GM21390 (cell line): Measurements from ENCODE around the gene FZD4.
A peak's percentile ranks its signal among the peaks of the same experiment; 100 is the strongest.
"Not testable (repeated sequence)": the region's sequence is repeated elsewhere in the genome, so short reads cannot be mapped to it uniquely, and the experiment has no call there.

Source experiments
- ATAC-seq: cut with Tn5 transposase; IDR thresholded peaks from one replicate; pipeline ENCODE4 v1.9.1; 2021; ENCODE audit not compliant: unreplicated experiment

The FZD4 gene

DNA sequence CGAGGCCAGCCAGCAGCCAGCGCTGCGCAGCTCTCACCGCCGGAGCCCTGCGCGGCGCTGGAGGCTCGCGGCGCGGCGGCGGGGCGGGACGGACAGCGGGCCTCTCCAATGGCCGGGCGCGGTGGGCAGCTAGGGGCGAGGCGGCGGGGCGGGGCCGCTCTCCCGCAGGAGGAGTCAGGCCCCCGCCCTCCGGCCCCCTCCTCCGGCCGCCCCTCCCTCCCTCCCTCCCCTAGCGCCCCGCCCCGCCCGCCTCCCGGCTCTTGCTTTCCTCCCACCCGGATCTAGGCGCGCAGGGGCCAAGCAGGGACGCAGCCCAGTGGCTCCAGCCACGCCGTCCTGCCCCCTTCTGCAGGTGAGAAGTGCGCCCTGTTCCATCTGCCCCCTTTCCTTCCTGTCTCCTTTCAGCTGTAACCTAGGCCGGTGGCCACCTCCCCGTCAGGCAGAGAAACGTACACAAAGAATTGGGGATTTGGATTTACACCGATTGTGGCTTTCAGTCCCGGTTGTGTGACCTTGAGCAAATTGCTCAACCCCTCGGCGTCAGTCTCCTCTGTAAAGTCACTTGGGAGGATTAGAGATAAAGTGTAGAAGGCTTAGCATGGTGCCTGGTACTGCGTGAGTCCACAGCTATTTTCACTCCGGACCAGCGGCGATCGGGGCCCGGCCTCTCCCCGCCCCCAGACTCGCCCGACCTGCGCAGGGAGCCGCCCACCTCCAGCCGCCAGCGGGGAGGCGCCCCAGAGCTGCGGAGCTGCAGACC, at the start of gene FZD4:
Gene FZD4, minus strand, starts transcription at position 35 of the 760 bp plus-strand sequence. CDS start 310 bp downstream, outside the sequence.
- peak; percentile 91 for ATAC-seq

DNA sequence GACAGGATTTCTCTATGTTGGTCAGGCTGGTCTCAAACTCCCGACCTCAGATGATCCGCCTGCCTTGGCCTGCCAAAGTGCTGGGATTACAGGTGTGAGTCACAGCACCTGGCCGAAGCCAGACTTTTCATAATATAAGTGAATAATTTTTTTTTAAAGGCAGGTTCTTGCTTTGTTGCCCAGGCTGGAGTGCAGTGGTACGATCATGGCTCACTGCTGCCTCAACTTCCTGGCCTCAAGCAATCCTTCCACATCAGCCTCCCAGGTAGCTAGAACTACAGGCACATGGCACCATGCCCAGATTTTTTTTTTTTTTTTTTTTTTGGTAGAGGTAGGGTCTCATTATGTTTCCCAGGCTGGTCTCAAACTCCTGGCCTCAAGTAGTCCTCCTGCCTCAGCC, 49.1 kb upstream of the FZD4 start:
- ATAC-seq = not testable (repeated sequence)

DNA sequence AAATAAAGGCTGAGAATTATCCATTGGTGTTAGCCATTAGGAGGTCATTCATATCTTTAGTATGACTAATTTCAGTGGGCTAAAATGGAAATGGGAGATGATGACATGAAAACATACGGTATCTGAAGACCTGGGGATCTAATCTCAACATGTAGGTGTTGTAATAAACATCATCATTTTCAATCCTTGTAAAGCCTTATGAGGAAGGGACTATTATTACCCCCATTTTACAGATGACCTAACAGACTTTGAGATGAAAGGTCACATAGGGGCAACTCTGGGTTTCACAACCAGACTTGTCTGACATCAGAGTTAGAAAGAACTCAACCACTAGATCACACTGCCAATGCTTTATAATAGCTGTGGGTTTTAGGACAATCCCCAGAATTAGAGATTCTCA, 47.7 kb upstream of the FZD4 start:
- no peak for ATAC-seq

DNA sequence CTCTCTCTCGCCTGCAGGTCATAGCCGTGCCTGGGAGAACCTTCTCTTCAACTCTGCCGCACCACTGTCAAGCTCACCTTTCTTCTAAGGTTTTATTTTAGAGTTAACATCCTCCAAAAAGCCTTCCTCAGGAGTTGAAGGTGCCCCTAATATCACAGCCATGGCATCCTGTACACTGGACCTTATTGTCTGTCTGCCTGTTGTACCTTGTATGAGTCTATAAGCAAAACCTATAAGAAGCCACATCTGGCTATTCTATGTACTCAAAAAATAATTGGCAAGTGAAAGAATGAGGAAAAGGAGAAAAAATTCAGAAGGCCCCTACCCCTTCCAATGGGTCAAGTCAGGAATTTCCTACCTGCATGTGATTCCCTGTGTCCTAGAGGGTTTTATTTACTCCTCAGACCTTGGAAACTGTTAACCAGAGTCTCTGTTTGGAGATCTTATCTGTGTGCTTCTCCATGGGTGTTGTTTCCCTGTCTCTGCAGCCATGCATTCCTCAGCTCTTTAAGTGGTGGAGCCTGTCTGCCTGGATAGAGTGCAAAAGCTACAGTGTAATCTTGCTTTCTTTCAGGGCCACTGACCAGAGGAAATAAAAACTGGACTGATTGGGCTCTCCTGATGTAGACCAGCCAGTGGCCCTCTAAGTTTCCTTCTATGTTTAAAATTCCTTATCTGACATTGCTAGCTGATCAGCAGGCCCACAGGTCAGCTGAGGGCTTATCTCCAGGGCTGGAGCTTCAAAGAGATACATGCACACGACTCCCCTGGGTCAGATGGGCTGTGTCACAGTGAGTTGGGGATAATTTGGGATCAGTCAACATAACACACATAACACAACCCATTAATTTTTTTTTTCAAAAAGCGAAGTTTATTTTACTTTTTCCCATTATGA, 44.9 kb upstream of the FZD4 start:
- no peak for ATAC-seq

DNA sequence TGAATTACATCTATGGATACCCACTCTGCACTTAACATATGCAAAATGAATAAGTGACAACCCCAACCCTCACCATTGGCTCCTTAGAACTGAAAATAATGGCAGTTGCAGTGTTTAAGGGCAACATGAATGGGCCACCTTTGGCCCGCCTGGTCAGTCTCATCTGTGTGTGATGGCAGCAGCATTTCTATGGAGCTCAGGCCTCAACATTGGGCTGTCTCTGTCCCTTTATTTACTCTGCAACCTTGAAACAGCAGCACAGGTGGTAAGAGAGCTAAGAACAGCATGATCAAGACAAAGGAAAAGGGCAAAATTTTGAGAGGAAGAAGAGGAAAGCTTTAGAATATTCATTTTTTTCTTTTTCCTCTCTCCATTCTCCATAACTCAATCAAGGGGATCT, 44.2 kb upstream of the FZD4 start:
- ATAC-seq = no peak

DNA sequence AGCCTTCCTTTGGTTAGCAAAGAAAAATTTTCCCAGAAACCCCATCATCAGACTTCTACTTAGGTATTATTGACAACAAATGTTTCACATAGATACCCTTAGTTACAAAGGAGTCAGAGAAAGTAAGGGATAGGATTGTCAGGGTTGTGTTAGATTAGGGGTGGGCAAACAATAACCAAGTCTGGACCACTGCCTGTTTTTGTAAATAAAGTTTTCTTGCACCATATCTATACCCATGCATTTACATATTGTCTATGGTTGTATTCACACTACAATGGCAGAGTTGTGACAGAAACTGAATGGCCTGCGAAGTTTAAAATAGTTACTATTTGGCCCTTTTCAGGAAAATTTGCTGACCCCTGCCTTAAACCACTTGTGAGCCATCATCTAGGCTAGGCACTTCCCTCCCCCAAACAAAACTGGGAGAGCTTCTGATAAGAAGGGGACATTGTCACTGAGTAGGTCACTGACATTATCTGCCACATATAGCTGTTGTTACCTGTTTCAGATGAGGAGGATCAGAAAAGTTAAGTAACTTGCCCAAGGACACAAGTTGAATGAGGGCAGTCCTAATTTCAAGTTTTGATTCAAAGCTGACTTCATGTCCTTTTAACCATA, 41.9 kb upstream of the FZD4 start:
- no peak for ATAC-seq

DNA sequence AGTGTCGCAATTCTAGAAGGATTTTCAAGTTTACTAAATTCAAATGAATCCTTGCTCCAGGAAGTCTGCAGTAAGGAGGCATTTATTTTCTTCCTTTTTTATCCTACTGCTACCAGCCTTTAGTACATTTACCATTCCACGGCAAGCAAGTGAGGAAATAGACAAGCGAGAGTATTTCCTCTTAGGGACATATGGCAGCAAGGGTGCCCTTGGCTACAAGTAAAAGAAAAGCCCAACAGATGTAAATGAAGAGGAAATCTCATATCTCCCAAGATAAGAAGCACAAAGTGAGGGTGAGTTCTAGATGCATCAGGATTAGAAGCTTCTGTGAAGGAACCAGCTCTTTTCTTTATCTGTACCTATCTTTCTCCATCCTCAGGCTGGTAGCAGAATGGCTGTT, 37.8 kb upstream of the FZD4 start:
- ATAC-seq = no peak

DNA sequence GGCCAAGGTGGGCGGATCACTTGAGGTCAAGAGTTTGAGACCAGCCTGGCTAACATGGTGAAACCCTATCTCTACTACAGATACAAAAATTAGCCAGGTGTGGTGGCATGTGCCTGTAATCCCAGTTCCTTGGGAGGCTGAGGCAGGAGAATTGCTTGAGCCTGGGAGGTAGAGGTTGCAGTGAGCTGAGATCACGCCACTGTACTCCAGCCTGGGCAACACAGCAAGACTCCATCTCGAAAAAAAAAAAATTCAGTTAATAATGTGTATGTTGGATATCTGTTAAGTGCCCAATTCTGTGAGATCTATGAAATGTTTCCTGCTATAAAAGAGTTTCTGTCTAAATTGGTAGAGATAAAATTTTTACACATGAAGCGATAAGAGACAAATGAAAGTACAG, 37.1 kb upstream of the FZD4 start:
- not testable (repeated sequence) for ATAC-seq

DNA sequence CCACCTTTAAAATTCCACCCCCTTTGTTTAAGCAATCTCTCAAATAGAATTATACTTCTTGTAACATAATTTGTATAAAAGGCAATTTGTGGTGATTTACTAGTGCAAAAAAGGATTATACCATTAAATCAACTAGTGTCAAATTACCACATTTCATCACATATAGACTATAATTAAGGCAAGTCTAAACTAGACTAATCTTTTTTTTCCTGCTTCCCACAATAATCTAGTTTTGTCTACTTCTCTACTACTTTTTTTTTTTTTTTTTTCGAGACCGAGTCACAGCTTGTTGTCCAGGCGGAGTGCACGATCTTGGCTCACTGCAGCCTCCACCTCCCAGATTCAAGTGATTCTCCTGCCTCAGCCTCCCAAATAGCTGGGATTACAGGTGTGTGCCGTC, 36.1 kb upstream of the FZD4 start:
- no peak for ATAC-seq

DNA sequence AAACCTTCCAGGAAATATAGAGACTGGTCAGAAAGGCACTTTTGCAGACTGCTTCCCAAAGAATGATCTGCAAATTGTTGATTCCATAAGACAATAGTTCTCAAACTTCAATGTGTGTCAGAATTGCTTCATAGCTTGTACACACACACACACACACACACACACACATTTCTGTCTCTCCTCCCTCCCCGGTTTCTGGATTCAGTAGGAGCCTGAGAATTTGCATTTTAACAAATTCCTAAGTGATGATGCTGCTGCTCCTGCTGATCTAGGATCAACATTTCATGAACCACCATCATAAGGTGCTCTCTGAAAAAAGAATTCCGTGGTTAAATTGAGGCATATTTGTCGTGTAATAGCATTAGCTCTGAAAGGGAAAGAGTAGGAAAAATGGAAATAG, 35.3 kb upstream of the FZD4 start:
- no peak for ATAC-seq

DNA sequence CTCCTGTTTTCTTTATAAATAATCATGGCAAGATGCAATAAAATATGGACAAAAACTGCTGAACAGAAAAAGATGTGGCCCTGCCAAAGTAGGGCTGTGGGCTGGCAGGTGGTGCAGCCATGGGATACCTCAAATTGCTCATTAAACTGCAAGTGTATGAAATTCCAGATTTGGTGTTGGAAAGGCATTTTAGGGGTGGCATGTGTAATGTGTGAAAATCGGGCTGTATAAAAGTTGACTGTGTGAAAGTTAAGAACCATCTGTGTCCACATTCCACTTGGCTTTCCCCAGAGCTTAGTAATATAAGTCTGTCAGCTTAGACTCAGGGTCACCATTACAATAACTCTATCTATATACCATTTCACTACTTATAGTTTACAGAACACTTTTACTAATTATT, 34.8 kb upstream of the FZD4 start:
- ATAC-seq = no peak

DNA sequence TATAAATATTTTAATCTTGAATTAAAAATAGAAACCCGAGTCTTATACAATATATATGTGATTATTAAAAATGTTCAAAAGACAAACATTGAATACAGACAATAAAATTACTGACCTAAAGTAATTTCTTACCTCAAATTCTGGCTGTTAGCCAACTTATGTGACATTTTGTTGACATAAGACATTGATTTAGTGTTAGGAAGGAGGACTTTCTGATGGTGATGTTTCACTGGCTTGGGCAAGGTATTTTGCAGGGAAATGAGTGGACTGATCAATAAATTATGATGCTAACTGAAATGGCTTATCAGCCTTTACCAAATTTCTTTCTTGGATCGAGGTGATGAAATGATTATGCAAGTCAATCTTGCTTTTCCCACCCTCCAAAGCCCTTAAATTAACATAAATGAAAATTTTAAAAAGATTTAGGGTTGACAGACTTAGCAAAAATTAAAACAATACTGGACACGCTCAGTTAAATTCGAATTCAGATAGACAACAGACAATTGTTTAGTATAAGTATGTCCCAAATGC, 33.2 kb upstream of the FZD4 start:
- ATAC-seq = no peak

DNA sequence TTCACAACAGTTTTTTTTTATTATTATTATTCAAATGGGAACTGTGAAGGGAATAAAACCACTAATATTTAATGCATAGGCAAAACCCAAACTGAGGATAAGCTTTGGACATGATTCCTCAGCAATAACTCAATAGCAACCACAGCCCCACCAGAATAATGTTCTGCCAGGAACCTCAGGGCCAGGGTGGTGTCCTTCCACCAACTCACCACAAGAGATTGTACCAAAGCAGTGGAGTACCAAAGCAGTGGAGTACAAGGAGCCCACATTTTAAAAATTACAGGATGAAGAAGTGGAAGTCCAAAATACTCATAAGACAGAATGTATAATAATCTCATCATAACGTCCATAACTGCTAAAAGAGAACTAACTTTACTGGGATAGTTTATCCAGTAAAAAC, 32.5 kb upstream of the FZD4 start:
- ATAC-seq = no peak

DNA sequence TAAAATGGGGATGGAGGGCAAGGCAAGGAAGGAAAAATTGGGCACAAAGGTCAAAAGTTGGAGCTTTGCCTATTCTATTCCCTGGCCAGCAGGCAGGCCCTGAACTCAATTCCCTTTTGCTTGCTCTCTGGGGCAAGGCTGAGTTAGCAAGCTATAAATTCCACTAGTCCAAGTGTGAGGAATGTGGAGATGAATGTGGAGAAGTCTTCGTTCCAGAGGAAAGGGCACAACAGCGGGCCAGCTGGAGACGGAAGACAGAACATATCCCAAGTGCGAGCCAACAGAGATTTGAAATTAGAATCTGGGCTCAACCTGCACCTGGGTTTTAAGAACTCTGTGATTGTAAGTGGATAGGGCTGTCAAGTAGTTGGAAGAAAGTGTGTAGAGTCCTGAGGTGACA, 29.5 kb upstream of the FZD4 start:
- ATAC-seq = no peak

DNA sequence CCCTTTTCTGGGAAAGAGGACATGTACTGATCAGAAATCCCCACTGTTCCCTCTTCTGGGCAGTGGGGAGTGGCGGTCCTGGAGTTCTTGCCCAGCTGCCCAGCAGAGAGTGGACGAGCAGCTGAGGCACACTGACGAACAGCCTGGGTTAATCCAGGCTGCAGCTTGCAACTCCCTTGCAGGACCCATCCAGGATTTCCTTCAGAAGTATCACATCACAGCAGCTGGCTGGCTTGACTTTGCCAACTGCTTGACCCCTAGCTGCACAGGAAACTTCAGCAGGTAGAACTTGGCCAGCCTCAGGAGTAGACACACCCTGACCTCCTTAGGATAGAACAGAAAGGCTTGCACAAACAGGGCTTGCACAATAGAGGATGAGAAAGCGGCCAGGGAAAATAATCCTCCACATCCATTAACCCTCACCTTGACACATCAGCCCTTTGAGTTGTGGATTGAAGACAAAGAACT, 27.9 kb upstream of the FZD4 start:
- ATAC-seq = no peak

DNA sequence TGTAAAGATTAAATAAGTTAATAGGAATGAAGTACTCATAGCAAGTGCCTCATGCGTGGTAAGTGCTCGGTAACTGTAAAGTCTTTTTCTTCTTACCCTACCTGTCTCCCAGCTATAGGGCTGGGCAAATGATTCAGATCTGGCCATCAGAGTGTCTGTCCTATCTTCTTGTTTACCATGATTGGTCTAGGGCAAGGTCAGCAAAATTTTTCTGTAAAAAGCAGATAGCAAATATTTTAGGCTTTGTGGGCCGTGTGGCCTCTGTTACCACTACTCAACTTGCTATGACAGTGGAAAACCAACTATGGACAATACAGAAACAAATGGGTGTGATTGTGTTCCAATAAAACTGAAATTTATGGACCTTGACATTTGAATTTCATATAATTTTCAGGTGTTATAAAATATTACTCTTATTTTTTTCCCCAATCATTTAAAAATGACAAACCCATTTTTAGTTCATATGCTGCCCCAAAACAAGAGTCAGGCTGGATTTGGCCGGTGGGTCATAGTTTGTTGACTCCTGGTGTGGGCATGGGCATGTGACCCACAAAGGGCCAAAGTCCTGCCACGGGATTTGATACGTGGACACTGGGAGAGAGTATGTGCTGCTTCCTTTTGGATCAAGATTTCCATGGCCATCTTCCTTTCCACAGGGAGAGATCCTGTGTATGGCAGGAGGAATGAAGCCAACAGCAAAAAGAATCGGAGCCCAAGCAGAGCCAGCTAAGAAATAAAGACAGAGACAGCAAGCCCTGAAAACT, 26.8 kb upstream of the FZD4 start:
- no peak for ATAC-seq

DNA sequence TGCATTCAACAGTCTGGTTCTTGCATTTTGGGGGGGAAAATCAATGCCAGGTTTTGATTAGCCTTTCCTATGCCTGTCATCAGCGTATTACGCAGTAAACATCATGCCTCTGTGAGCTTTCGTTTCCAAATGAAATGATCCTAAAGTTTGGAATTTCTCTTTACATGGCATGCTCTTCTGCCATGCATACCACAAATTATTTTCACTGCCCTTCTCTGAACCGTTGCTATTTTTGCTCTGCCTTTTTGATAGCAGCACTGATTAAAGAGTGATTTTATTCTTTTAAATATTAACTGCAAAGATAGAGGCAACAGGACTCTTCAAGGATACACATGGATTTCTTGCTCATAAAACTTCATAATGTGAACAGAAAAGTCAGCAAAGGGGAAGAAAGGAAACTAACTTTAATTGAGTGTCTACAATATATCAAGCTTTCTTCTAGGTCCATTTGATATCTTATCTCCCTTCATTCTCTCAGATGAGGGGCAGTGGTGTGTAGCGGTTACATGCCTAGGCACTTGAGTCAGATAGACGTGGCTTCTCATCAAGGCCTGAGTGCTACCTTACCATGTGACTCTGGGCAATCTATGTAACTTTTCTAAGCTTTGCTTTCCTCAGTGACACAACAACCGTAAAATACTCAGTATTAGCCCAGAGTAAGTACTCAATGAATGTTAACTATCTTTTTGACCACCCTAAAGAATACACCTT, 25.0 kb upstream of the FZD4 start:
- no peak for ATAC-seq

DNA sequence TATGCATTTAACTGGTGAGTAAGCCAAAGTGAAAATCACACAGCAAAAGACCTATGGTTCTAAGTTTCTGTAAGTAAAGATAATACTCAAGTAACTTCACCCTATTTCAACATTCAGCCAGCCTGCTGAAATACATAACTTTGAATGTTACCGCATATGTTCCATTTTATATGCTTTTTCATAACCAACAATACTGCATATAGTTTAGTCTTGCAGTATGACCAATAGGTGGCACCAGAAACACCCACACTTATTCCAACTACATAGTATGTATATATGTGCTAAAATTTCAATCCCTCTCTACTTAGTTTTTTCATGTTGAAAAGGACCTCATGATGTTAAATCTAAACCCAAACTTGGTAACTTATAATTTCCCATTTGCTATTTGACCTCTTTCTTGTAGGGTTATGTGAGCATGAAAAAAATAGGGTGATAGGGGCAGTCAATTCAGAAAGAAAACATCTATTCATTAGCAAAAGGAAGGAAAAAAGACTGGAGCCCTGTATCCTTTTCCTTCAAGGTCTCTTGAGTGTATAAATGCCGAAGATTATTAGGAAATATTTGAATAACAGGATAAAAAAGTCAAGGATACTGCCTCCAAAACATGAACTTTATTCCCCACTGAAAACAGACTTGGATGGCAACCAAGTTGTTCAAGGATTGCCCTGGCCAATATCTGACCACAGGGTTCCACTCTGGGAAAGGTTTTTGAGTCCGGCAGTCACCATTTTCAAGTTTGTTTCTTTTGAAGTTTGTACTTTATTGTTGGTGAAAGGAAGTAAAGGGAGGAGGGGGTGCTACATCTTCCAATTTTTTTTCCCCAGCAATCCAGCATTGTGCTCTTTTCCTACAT, 23.8 kb upstream of the FZD4 start:
- ATAC-seq = no peak

DNA sequence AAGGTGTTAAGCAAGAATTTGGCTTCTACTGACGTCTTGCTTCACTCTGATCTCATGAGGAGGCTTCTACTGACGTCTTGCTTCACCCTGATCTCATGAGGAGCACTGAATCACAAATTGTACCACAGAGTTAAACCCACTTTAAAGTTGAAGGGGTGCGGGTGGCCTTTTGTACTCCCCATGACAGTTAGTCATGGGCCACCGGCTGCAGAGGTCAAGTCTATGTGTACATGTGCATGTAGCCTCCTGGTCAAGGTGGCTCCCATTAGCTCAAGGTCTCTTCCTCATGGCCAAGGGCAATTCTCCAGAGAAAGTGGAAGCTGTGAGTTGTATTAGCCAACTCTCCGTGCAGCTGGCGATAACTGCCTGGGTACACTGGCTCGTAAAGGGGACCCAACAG, 23.1 kb upstream of the FZD4 start:
- ATAC-seq = no peak
